Brain microvascular endothelial cell (primary cell): ENCODE measurements around the gene CR1.

Source experiments
- DNase-seq: peaks from one replicate; pipeline ENCODE4 v3.0.0-alpha.2; 2020
- H3K27ac ChIP-seq: fragments of 250-450 bp; sonication (Bioruptor Pico); 2 replicates; pipeline ENCODE4 v1.5.1; 2020; ENCODE audit warnings: mild to moderate bottlenecking, moderate library complexity
- H3K27me3 ChIP-seq: fragments of 250-450 bp; sonication (Bioruptor Pico); replicated peaks from 2 replicates; pipeline ENCODE4 v1.5.1; 2020; ENCODE audit warnings: mild to moderate bottlenecking
- H3K36me3 ChIP-seq: fragments of 250-450 bp; sonication (Bioruptor Pico); replicated peaks from 2 replicates; pipeline ENCODE4 v1.5.1; 2020; ENCODE audit warnings: mild to moderate bottlenecking
- H3K4me3 ChIP-seq: 2 replicates; pipeline ENCODE4 v1.5.1; 2011; ENCODE audit warnings: low read depth, mild to moderate bottlenecking, control low read depth, low read length, moderate library complexity
- in situ Hi-C: cut with HindIII; loops from 2 replicates; pipeline ENCODE4 v1.10.0; 2017; ENCODE audit warnings: low sequenced_read_pairs, low pct_ligation_motif_present
- TF ChIP-seq, protein P1 (sequence below): IDR thresholded peaks from 2 replicates; pipeline ENCODE4 v1.5.1; 2011; ENCODE audit warnings: low read depth, mild to moderate bottlenecking, moderate library complexity, low read length, control low read depth, inconsistent platforms; ENCODE audit errors: missing control alignments

The CR1 gene

DNA sequence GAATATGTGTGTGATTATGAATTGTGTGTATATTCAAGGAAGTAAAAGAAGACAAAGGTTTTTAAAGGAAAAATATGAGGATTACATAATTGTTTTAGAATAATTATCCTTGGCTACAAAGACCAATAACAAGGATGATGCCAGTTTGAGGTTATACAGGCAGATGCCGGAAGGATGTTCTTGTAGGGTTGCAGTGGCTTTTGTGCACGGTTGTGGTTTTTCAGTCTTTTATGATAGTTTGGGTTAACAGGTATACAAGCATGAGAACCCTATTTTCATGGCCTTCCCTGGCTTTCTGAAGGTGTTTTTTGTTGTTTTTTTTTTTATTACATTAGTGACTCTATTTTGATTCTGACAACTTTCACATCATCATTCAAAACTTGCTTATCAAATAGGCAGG lies 36.9 kb upstream of the CR1 start:
- H3K4me3 ChIP-seq = no peak overlapping the region
- no peak for DNase-seq
- no peak overlapping the region for H3K27ac ChIP-seq
- in situ Hi-C loops = no loop called here
- peaks cover 36% of the 10 kb centered on the region for H3K27me3 ChIP-seq
- TF ChIP-seq, protein P1, sequence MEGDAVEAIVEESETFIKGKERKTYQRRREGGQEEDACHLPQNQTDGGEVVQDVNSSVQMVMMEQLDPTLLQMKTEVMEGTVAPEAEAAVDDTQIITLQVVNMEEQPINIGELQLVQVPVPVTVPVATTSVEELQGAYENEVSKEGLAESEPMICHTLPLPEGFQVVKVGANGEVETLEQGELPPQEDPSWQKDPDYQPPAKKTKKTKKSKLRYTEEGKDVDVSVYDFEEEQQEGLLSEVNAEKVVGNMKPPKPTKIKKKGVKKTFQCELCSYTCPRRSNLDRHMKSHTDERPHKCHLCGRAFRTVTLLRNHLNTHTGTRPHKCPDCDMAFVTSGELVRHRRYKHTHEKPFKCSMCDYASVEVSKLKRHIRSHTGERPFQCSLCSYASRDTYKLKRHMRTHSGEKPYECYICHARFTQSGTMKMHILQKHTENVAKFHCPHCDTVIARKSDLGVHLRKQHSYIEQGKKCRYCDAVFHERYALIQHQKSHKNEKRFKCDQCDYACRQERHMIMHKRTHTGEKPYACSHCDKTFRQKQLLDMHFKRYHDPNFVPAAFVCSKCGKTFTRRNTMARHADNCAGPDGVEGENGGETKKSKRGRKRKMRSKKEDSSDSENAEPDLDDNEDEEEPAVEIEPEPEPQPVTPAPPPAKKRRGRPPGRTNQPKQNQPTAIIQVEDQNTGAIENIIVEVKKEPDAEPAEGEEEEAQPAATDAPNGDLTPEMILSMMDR = no peak
- H3K36me3 ChIP-seq = no peaks in the 10 kb centered on the region

DNA sequence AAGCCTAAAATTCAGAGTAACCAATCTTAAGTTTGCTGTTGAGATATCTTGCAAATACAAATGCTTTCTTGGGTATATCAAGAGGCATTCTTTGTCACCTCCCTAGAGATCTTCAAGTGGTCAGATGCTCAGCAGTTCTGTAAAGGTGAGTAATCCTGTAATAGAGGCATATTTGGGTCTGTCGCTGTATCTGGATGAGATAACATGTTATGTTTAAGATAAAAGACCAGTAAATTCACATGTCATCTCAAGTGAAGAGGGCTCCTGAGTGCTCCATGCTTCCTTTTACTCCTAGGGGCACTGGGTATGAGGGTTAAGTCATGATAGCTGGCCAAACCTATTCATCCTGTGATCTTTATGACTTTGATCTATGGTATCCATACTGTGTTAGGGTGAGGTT lies 34.3 kb upstream of the CR1 start:
- peaks cover 13% of the 10 kb centered on the region for H3K27me3 ChIP-seq

DNA sequence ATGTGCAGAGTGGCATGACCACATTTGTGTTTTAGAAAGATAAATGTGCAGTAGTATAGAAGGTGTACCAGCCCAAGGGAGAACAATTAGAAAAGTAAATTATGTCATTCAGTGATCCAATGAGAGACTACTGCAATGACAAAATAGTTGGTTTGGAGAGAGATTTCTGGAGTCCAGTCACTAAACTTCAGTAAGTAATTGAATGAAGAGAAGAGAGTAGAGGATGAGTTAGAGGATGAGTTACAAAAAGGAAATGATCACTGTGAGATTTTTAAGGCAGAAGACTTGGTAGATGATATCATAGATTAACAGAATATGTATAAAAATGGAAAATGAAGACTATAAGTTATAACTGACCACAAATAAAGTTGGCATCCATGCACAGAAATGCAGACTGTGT lies 33.4 kb upstream of the CR1 start:
- Histone ChIP-seq H3K27me3 (peaks cover 5% of the 10 kb centered on the region), H3K36me3 (no peaks in the 10 kb centered on the region), H3K27ac (no peak overlapping the region), H3K4me3 (no peak overlapping the region)
- TF ChIP-seq, protein P1 = no peak
- DNase-seq = no peak
- in situ Hi-C loops = no loop called here

More for the DNA sequence above, 34.3 kb upstream of the CR1 start:
- no peak for DNase-seq
- TF ChIP-seq, protein P1 = no peak
- in situ Hi-C loops = no loop called here
- H3K4me3 ChIP-seq = no peak overlapping the region
- no peak overlapping the region for H3K27ac ChIP-seq
- no peaks in the 10 kb centered on the region for H3K36me3 ChIP-seq

DNA sequence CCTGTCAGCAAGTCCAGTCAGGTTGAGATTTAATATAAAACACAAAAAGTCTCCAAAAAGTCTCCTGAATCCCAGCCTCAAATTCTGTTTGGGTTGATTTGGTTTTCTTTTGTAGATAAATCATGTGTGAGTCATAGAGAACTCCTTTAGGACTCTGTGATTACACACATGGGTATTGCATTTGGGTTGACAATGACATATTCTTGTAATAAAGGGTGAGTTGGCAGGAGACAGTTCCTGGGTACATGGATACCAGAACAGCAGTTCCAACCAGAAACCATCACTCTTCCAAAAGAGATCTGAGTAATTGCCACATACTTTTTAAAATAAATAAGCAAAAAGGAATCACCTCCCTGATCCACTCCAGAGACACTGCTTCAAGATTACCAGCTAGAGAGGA lies 32.9 kb upstream of the CR1 start:
- H3K27ac ChIP-seq = no peak overlapping the region
- in situ Hi-C loops = no loop called here
- H3K27me3 ChIP-seq = peaks cover 4% of the 10 kb centered on the region
- no peaks in the 10 kb centered on the region for H3K36me3 ChIP-seq
- DNase-seq = no peak
- TF ChIP-seq, protein P1 = no peak
- no peak overlapping the region for H3K4me3 ChIP-seq

DNA sequence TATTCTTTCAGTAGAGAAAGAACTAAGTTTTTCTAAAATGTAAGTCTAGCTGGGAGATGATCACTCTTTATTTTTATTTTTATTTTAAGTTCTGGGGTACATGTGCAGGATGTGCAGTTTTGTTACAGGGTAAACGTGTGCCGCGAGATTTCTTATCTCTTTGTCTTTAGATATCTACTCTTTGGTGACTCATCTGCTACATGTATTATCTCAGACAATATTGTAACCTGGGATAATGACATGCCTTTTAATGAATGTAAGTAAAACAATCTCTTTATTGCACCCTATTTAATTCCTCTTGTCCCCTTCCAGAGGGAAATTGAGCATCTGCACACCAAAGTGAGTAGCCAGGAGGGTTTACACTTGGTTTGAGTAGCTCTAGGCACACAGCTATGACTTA lies 32.4 kb upstream of the CR1 start:
- TF ChIP-seq, protein P1 = no peak
- Histone ChIP-seq H3K27me3 (peaks cover 2% of the 10 kb centered on the region), H3K27ac (no peak overlapping the region), H3K4me3 (no peak overlapping the region), H3K36me3 (no peaks in the 10 kb centered on the region)
- in situ Hi-C loops = no loop called here
- no peak for DNase-seq

DNA sequence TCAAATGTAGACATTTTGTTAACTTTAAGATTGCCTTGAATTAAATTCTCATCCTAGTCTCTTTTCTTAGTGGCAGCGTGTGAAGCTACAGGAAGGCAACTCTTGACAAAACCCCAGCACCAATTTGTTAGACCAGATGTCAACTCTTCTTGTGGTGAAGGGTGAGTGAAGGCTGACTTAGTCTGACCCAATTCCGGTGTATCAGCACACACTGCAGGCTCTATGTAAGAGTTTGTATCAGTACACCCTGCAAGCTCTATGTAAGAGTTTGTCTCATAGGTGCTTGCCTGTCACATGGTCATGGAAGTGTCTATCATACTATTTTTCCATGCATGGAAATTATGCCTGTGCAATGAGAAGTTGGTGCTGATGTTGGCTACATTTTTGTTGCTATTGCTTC lies 25.0 kb upstream of the CR1 start:
- in situ Hi-C loops = no loop called here
- no peak for DNase-seq
- Histone ChIP-seq H3K36me3 (no peaks in the 10 kb centered on the region), H3K27ac (no peak overlapping the region), H3K4me3 (no peak overlapping the region), H3K27me3 (no peaks in the 10 kb centered on the region)
- TF ChIP-seq, protein P1 = no peak
